ENCODE results near the gene ZBTB1.

DNA sequence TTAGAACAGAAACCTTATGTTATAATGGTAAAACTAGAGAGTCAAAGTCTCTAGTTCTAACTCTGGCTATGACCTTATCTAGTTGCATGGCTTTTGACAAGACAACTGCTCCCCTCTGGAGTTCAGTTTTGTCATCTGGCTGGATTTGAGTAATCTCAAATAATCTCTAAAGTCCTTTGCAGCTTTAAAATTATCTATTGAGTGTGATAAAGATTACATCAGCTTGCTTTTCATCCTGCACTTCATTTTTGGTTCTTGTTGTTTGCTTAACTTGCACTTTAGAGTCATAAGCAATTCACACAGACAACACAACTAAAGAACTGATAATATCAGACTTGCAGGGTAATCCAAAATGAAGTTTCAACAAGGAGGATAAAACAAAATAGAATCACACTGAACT lies 37.0 kb upstream of the ZBTB1 start:
- no peak for TF ChIP-seq CTCF (IDR thresholded peaks at IDR 0.05; ENCODE audit: insufficient read depth, low read length, poor library complexity, severe bottlenecking)
- TF ChIP-seq EZH2phosphoT487 (conservative IDR thresholded peaks at IDR 0.05; ENCODE audit: low read length): no peak
